Umbilical cord (tissue), 2 donors: ENCODE results near the gene PML. TPM values are rescaled to one million over a fixed set of nuclear protein-coding genes. Genes with fewer than 3 reads are reported as not detected.
"Not testable (repeated sequence)": the region's sequence is repeated elsewhere in the genome, so short reads cannot be mapped to it uniquely, and the experiment has no call there.

Experiments used
- DNase-seq: peaks from one replicate; pipeline ENCODE4 v3.0.0-alpha.2; 2015; ENCODE audit warnings: low spot score
- total RNA-seq: library from RNA; depleted of rRNA; stranded (reverse); fragments of >200 nt; gene quantifications from one replicate; pipeline ENCODE4 v1.2.3, GENCODE V29; 2014; ENCODE audit warnings: low replicate concordance; ENCODE audit not compliant: insufficient read depth

The PML gene
- total RNA-seq, 1 donor from 2014 or later: 20.9 TPM

DNA sequence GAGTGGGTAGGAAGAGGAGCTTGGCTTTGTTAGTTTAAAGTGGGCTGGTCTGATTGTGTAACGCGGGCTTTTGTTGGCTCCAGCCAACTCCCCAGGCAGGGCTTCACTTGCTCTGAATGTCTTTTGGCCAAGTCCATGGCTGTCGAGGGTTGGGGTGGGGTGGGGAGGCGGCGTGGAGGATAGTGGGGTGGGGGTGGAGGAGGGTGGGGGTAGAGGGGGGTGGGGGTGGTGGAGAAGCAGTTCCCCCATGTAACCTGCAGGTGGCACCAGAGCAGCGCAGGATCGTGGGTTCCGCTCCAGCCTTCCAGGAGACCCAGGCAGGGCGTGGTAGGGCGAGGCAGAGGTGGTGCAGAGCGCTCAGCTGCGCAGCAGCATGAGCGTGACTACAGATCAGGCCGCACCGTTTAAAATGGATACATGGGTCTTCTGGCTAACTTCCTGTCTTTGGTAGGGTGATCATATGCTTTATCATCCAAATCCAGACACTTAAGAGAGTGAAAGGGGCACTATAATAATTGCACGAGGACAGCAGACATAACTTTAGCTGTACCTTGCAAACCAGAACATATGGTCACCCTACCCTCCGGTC lies 59.5 kb downstream of the PML start:
- peak; percentile 64 for DNase-seq

DNA sequence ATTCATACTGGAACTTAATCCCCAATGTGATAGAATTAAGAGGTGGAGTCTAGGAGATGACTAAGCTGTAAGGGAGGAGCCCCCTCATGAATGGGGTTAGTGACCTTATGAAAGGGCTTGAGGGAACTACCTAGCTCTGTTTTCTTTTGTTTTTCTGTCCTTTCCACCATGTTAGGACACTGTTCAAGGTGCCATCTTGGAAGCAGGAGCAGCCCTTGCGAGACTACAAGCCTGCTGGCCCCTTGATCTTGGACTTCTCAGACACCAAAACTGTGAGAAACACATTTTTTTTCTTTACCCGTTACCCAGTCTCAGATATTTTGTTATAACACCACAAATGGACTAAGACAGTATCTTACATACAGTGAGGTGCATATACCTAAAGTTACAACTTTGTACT lies 61.3 kb downstream of the PML start:
- DNase-seq: no peak

DNA sequence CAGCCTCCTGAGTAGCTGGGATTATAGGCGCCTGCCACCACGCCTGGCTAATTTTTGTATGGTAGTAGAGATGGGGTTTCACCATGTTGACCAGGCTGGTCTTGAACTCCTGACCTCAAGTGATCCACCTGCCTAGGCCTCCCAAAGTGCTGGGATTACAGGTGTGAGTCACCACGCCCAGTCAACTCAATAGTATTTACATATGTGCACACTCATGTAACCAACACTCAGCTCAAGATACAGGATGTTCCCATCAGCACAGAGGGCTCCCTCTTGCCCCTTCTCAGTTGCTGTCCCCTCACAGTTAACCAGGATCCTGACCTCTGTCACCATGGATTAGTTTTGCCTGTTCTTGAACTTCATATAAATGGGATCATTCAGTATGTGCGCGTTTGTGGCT lies 61.8 kb downstream of the PML start:
- DNase-seq: not testable (repeated sequence)

DNA sequence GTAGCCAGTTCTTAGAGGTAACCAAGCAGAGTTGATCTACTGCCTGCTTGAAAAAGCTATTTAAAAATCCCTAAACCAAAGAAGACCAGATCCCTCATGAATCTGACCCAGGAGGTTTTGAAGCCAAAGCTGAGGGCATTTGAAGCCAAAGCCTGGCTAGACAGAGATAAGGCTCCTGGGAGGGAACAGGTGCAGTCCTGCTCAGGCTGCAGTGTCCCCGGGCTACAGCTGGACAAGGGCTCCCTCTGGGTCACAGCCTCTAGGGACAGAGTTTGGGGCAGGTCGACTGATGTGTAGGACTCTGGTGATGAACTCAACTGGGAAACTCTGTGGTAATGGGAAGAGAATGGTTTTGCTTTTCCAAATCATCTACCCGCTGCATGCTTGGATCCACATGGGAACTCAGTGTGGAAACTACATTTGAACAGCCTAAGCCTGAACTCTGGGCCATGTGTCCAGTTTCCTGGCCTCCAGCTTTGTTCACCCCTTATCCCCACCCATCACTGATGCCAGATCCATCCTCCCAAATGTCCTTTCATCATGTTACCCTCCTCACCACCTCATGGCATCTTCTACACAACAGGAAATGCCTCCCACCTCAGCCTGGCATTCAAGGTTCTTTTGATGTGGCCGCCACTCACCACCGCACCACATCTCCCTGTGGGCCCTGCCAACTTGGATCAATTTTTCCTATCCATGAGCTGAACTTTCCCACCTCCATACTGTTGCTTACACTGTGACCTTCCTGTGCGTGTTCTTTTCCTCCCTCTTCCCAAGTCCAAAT lies 64.7 kb downstream of the PML start:
- not testable (repeated sequence) for DNase-seq

DNA sequence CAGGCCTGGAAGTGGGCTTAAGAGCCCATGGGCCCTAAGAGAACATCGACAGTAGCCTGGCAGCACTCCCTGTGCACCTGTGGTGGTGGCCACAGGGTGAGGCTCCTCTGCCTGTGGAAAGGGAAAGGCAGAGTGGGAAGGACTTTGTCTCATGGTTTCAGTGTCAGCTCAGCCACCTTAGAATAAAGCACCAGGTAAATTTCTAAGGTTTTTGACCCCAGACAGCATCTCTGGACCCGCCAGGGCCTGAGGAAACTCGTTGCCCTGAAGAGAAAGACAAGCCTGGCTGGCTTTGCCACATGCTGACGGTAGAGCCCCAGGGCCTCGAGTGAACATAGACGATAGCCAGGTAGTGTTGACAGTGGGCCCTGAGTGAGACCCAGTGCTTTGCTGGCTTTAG lies 65.7 kb downstream of the PML start:
- no peak for DNase-seq

DNA sequence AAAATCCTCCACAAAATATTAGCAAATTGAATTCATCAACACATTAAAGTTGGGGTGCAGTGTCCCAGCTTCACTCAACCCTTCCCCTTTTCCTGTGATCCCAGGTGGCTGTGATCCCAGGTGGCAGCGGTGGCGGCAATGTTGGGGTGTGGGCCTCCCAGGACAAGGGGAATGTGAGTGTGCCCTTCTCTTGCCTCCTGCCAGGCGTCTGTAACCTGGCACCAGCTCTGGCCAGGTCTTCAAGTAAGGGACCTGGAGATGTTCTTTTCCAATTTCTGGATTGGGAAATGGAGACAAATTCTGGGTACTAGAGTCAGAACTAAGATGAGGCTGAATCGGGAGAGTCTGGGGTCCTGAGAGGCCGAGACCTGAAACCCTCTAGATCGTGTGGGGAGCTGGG lies 67.7 kb downstream of the PML start:
- no peak for DNase-seq

DNA sequence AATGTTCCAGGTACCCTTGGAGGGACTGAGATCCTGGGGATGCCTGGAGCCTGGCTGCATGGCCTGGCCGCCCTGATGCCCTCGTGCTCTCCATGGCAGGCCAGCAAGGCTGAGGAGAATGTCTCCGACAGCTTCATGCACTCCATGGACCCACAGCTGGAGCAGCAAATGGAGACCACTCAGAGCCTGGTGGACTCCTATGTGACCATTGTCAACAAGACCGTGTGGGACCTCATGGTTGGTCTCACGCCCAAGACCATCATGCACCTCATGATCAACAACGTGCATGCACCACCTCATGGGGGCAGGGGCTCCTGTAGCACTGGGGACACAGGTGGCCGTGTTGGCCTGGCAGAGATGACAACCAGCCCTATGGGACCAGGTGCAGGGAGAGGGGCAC lies 68.2 kb downstream of the PML start:
- no peak for DNase-seq

DNA sequence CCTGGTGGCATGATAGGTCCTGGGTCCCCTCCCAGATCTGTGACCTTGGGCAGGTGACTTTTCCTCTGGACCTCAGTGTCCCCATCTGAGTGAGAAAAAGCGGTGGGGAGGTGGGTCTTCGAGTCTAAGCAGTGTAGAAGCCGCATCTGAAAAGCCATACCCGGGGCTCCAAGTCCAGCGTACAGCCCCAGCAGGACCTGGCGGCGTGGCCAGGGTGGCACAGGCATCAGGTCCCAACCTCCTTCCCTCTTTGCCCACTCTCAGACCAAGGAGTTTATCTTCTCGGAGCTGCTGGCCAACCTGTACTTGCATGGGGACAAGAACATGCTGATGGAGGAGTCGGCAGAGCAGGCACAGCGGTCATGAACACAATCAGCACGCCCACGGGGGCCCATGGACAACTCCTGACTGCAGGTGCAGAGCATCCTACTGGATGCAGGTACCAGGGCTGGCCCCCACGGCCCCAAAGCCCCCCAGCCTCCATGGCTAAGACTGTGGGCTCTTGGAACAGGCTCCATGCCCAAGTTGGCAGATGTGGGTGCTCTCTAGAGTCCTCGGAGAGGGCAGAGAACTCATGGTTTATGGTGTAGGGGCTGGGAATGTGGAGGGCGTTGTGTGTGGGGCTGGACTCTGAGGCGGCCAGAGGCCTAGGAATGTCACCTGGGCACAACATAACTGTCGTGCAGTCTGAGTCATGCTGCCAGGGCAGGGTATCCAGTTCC lies 69.1 kb downstream of the PML start:
- not testable (repeated sequence) for DNase-seq

DNA sequence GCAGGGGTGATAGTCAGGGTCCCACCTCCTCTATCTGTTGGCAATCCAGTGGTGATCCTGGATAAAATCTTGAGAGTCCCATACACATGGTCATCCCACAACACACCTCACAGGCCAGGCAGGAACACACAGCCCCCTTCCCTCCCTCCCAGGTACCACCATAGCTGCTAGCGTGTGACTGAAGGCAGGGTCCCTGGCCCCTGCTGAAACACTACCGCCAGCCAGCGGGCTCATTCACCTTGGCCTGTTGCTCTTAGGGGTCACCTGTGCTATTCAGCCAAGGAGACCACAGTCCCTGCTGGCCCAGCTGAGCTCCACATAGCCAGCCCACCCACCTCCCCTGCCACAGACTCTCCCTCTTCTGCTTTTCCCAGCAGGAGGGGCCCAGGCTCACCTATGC lies 69.7 kb downstream of the PML start:
- not testable (repeated sequence) for DNase-seq

DNA sequence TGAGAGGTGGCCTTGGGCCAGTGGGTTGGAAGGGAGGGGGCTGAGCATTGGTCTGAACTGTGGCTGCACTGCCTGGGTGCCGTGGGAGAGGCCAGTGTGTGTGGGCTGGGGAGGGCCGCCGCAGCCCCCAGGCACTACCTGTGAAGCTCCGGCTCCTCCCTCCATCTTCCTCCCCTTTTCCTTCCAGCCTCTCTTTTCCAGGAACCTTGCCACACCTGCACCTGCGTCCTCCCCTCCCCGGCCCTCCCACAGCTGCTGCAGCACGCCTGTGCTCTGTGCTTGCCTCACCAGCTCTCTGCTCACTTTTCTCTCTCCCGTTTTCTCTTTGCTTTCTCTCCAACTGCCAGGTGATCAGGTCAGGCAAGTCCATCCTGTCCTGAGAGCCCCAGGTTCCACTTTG lies 70.3 kb downstream of the PML start:
- DNase-seq: not testable (repeated sequence)

DNA sequence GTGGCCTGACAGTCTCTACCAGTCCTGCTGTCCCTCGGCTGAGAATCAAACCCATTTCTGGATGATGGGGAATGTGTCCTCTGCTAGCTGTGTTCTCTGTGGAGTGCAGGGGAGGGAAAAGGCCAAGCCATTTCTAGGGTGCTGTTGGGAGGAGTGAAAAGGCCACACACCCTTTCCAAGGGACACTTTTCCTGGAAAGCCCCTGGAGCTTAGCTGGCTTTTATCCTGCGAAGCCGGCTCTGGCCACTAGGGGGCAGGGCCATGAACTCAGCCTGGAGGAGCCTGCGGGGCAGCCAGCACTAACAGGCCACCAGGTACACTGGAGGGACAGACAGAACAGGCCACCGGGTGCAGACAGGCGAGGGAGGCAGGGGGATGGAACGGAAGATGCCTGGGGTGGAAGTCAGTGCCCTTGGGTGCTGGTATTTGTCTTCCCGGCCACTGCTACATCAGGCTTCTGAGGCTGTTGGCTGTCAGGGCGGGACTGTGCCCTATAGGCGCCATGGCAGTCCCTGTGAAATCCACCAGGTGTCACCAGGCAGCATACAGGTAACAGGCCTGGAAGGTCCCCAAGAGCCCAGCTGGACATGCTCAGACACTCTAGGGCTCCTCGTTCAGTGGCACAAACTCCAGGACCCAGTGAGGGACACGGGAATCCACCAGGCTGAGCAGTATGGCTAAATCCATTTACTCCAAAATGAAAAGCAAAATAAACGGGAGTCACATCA lies 71.3 kb downstream of the PML start:
- DNase-seq: not testable (repeated sequence)

DNA sequence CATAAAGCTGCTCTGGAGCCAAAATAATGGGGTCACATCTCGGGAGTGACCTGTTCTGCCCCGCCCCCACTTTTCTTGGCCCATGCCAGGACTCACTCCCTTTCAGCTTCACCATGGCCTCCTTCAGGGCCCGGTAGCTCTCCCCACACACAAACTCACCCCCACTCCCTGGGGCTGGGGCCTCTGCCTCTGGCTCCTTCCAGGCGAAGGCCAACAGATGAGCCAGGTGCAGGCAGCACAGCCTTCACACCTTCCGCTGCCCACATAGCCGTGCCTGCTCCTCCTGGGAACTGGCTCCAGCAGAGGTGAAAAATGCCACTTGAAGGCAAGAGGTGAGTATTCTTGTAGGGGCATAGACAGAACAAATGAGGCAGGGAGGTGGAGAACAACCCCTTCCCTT lies 77.1 kb downstream of the PML start:
- not testable (repeated sequence) for DNase-seq

DNA sequence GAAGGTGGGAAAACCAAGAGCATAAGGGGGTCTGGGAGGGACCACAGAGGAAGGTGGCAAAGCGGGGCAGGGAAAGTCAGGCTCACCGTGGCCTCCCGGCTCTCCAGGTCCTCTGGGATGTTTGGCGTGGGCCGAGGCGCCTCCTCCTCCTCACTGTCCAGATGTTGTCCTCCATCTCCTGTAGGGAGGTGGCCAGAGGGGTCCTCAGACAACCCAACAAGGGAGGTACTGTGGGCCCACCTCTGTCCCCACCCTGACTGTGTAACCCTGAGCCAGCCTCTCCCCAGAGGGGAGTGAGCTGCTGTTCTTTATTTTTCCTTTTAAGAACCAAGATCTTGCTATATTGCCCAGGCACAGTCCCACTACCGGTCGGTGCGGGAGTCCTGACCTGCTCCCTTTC lies 77.6 kb downstream of the PML start:
- not testable (repeated sequence) for DNase-seq

DNA sequence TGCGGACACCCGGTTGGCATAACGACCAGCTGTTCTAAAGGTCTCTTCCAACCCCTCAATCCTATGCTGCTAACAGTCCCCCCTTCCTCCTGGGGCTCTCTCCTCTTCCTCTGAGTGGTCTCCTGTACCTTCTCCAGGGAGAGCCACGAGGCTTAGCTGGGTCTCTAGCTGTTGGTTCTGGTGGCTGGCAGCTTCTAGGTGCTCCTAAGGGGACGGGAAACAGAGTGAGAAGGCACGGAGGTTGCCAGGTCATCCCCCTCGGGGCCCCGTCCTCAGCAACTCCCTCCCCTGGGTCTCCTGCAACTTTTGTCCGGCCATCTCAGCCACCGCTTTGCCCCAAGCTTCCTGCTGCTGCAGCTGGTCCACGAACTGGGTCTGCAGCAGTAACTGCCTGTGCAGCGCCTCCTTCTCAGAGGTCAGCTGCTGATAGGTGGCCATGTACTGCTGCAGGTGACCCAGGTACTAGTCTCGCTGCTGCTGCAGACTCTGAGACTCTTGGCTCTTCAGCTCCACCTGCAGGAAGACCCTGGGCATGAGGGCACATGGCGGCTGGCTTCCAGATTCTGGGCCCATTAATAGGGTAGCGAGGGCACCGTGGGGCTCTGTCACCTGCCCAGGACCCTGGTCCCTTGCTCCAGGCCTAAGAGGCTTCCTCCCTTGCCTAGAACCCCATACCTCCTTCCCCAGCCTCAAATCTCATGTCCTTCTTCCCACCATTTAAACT lies 78.3 kb downstream of the PML start:
- DNase-seq: not testable (repeated sequence)

DNA sequence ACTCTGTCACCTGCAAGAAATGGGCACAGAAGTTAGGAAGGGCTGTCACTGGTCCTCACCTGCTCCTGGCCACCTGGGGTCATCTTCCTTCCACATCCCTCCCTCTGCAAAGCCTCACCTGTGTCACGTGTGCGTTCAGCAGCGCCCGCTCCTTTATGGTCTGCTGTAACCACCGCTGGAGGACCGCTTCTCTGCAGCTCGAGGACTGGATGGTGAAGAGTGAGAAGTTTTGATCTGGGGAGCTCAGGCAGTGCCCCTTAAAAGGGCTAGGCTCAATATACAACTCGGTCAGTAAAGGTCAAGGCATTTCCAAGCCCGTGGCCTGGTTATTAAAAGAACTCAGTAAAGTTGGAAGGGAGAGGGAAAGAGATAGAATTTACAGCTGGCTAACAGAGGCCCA lies 81.3 kb downstream of the PML start:
- not testable (repeated sequence) for DNase-seq

DNA sequence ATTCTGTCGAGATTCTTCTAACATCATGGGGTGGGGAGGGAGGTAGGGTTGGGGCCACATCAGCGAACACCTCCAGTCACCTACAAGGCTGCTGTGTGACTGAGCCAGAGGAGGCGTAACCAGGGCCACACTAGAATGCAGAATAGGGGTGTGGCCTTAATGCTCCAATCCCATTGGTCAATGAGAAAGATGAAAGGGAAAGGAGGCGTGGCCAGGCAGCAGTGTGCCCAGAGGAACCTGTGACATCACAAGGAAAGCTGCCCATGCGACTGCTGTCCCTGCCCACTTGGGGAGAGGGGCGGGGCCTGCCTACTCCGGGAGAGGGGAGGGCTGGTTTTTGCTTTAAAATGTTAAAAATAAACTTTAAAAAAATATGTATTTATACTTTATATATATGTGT lies 87.9 kb downstream of the PML start, which contains the start of gene GOLGA6A:
GOLGA6A (minus strand) TSS at position 101 of the 400 bp plus-strand sequence; CDS start at position 60, 41 bp downstream.
- not testable (repeated sequence) for DNase-seq

DNA sequence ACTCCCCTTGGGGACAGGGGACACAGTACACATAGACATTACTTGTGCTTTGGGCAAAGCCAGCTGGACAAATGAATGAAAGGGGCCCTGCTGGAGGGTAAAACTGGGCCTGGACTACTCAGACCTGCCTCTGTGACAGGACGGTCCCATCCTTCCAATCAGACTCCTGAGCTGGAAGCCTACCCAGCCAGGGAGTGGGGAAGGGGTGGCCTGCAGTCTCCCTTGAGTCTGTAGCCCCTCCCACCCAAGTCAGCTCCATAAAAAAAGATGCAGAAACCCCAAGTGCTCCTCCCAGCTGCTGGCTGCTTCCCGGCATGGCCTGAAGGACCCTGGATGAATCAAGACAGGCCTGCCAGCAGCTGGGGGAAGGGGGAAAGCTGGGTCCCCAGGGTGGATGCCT lies 100.1 kb downstream of the PML start:
- not testable (repeated sequence) for DNase-seq

DNA sequence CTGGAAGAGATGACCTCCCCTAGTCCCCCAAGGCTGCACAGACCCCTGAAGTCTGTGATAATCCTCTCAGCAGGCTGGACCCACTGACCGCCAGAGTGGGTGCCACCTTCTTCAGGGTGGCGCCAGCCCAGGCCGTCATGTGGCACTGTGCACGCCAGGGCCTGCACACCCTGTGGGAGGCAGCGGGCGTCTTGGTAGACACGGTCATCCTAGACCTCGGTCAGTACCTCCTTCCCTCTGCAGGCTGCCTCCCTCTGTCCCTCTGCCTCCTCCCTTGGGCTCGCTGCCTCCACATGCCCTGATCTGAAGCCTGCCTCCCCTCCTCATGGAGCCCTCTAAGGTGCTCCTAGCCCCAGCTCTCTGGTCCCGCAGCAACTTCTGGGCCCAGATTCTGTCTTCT lies 101.1 kb downstream of the PML start:
- not testable (repeated sequence) for DNase-seq

DNA sequence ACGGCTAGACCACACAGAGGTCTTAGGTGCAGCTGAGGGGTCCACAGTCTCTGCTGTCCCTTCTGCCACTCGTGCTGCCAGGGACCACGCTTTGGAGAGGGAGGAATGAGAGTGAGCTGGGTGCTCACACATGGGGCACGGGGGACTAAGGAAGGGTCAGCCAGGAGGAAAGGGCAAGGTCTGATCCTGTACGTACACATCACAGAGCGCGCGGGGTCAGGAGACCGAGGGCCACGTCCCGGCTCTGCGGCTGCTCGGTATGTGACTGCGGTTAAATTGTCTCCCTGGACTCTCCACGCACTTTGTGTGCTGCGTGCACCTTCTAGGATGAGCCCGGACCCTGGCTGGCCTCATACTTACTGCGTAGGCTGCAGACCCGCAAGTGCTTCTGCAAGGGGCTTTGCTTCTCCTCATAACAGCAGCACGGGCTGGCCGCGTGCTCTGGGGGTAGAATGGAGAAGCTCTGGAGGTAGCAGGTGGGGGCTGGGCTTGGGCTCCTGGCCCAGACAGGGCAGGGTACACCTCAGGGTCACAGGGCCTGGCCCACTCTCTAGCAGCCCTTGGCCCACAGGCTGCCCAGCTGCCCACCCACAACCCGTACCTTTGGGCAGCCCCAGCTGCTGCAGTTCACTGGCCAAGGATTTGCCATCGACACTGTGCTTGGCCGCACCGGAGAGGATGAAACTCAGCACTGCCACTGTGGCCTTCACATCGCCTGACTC lies 102.4 kb downstream of the PML start:
- not testable (repeated sequence) for DNase-seq
